HS-5 (cell line): ENCODE measurements around the gene CFAP20DC.
"Not testable (repeated sequence)": the region's sequence is repeated elsewhere in the genome, so short reads cannot be mapped to it uniquely, and the experiment has no call there.

Experiments
- DNase-seq: peaks from one replicate; pipeline ENCODE4 v3.0.0-alpha.2; 2012; ENCODE audit warnings: low read depth

Gene CFAP20DC

GRCh38 chr3:58743296-58743695 is 306.5 kb downstream of the CFAP20DC start:
- no peak for DNase-seq

GRCh38 chr3:58742239-58742638 is 307.6 kb downstream of the CFAP20DC start:
- no peak for DNase-seq

GRCh38 chr3:58737644-58738043 is 312.2 kb downstream of the CFAP20DC start:
- DNase-seq = no peak

GRCh38 chr3:58731673-58732072 is 318.2 kb downstream of the CFAP20DC start:
- DNase-seq = no peak

GRCh38 chr3:58728723-58729122 is 321.1 kb downstream of the CFAP20DC start:
- no peak for DNase-seq

GRCh38 chr3:58725326-58725853 is 324.4 kb downstream of the CFAP20DC start:
- DNase-seq = no peak

- no peak for DNase-seq
Observed at GRCh38 chr3:58724336-58724735, 325.5 kb downstream of the CFAP20DC start.

GRCh38 chr3:58723173-58723572 is 326.7 kb downstream of the CFAP20DC start:
- DNase-seq = no peak

- no peak for DNase-seq
Observed at GRCh38 chr3:58722561-58722960, 327.3 kb downstream of the CFAP20DC start.

- DNase-seq = no peak
Observed at GRCh38 chr3:58720526-58720925, 329.3 kb downstream of the CFAP20DC start.

- DNase-seq = no peak
Observed at GRCh38 chr3:58719684-58720083, 330.1 kb downstream of the CFAP20DC start.

GRCh38 chr3:58713715-58714401 is 336.0 kb downstream of the CFAP20DC start:
- DNase-seq = no peak

- no peak for DNase-seq
Observed at GRCh38 chr3:58711871-58712270, 338.0 kb downstream of the CFAP20DC start.

GRCh38 chr3:58708983-58709382 is 340.8 kb downstream of the CFAP20DC start:
- not testable (repeated sequence) for DNase-seq

GRCh38 chr3:58708116-58708791 is 341.6 kb downstream of the CFAP20DC start:
- no peak for DNase-seq

GRCh38 chr3:58707390-58707930 is 342.4 kb downstream of the CFAP20DC start:
- no peak for DNase-seq

- no peak for DNase-seq
Observed at GRCh38 chr3:58706395-58707167, 343.2 kb downstream of the CFAP20DC start.

- no peak for DNase-seq
Observed at GRCh38 chr3:58704745-58705144, 345.1 kb downstream of the CFAP20DC start.

- not testable (repeated sequence) for DNase-seq
Observed at GRCh38 chr3:58704304-58704703, 345.5 kb downstream of the CFAP20DC start.

- DNase-seq = no peak
Observed at GRCh38 chr3:58698246-58698645, 351.6 kb downstream of the CFAP20DC start.

GRCh38 chr3:58697561-58697960 is 352.3 kb downstream of the CFAP20DC start:
- DNase-seq = no peak

- not testable (repeated sequence) for DNase-seq
Observed at GRCh38 chr3:58696813-58697212, 353.0 kb downstream of the CFAP20DC start.
